Fibroblast of villous mesenchyme (primary cell): ENCODE measurements around the gene SULT4A1. TPM values are rescaled to one million over a fixed set of nuclear protein-coding genes. Genes with fewer than 3 reads are reported as not detected.

Experiments
- DNase-seq: peaks from one replicate; pipeline ENCODE4 v3.0.0-alpha.2; 2010; ENCODE audit warnings: low read depth
- H3K4me3 ChIP-seq: 2 replicates; pipeline ENCODE4 v1.5.1; 2011; ENCODE audit warnings: low read depth, mild to moderate bottlenecking, low read length
- CTCF ChIP-seq: IDR thresholded peaks from 2 replicates; pipeline ENCODE4 v1.5.1; 2012; ENCODE audit warnings: low read depth, mild to moderate bottlenecking, low read length; ENCODE audit not compliant: insufficient read depth
- total RNA-seq: library from RNA; depleted of rRNA; stranded (reverse); fragments of >200 nt; gene quantifications from 2 replicates; pipeline ENCODE4 v1.2.3, GENCODE V29; 2012

Gene SULT4A1
- total RNA-seq, 1 donor, result not detected

GRCh38 chr22:43892183-43892894 is 30.0 kb upstream of the SULT4A1 start:
- TF ChIP-seq CTCF, result no peak
- DNase-seq, result no peak
- no peak overlapping the region for H3K4me3 ChIP-seq

- H3K4me3 ChIP-seq, result no peak within 1 kb of the TSS
- DNase-seq, result no peak
- no peak for TF ChIP-seq CTCF
Observed at GRCh38 chr22:43891360-43892182, 29.3 kb upstream of the SULT4A1 start, which contains the start of gene PNPLA5. Gene PNPLA5, minus strand, starts transcription at chr22:43892013. Its CDS starts 133 bp downstream, at chr22:43891880.

- no peak for DNase-seq
- no peak for TF ChIP-seq CTCF
- no peak overlapping the region for H3K4me3 ChIP-seq
Observed at GRCh38 chr22:43890901-43891331, 28.6 kb upstream of the SULT4A1 start.

- H3K4me3 ChIP-seq, result no peak overlapping the region
- DNase-seq, result peak; percentile 13
- peak; percentile 27 for TF ChIP-seq CTCF
Observed at GRCh38 chr22:43889860-43890253, 27.5 kb upstream of the SULT4A1 start.

GRCh38 chr22:43889201-43889859 is 27.0 kb upstream of the SULT4A1 start:
- H3K4me3 ChIP-seq, result no peak overlapping the region
- no peak for TF ChIP-seq CTCF
- DNase-seq, result no peak

- no peak overlapping the region for H3K4me3 ChIP-seq
- no peak for TF ChIP-seq CTCF
- no peak for DNase-seq
Observed at GRCh38 chr22:43888740-43889139, 26.4 kb upstream of the SULT4A1 start.
